PC-9 (cell line): ENCODE data around the gene C1QTNF1. TPM values are rescaled to one million over a fixed set of nuclear protein-coding genes. Genes with fewer than 3 reads are reported as not detected.

Experiments used
- BruUV-seq: library from RNA; stranded (reverse); fragments of 400-500 nt; replicated peaks from 2 replicates; lab custom pipeline; 2021; lab: Mats Ljungman, UMichigan
- CTCF ChIA-PET: fragments of 300-600 bp; sonication (Branson Sonifier 250); formaldehyde crosslinking; loops from one replicate; lab custom pipeline; 2022; ENCODE audit warnings: antibody characterized with exemption; lab: Charles Lee
- POLR2A ChIA-PET: fragments of 300-600 bp; sonication (Branson Sonifier 250); formaldehyde crosslinking; loops from one replicate; lab custom pipeline; 2022; ENCODE audit warnings: antibody characterized with exemption; ENCODE audit not compliant: unreplicated experiment; lab: Charles Lee
- DNase-seq, 2 experiments: peaks; one replicate each; pipeline versions ENCODE4 v3.0.0 to v3.0.0-alpha.2; 2015 to 2022; ENCODE audit warnings: mixed read lengths in 1 of 2
- H2AFZ ChIP-seq: fragments of 200-600 bp; sonication (generic); 2 replicates; pipeline ENCODE4 v1.8.1; 2017; ENCODE audit warnings: antibody characterized with exemption
- H3F3A ChIP-seq: fragments of 200-600 bp; sonication (generic); 2 replicates; pipeline ENCODE4 v1.8.1; 2017; ENCODE audit warnings: antibody characterized with exemption, mild to moderate bottlenecking, low read depth; ENCODE audit not compliant: insufficient read depth
- H3K27ac ChIP-seq: fragments of 200-600 bp; sonication (generic); 2 replicates; pipeline ENCODE4 v1.6.1; 2016; ENCODE audit warnings: mixed run types
- H3K27me3 ChIP-seq: fragments of 200-600 bp; sonication (generic); 2 replicates; pipeline ENCODE4 v1.6.1; 2016; ENCODE audit warnings: low read depth, mixed run types; ENCODE audit not compliant: insufficient read depth
- H3K36me3 ChIP-seq: fragments of 200-600 bp; sonication (generic); 2 replicates; pipeline ENCODE4 v1.6.1; 2016; ENCODE audit warnings: low read depth, mixed run types
- H3K4me1 ChIP-seq: fragments of 200-600 bp; sonication (generic); replicated peaks from 2 replicates; pipeline ENCODE4 v1.6.1; 2016; ENCODE audit warnings: mixed run types; ENCODE audit not compliant: insufficient read depth
- H3K4me2 ChIP-seq: fragments of 200-600 bp; sonication (generic); 2 replicates; pipeline ENCODE4 v1.6.1; 2017; ENCODE audit warnings: mixed run types
- H3K4me3 ChIP-seq: fragments of 200-600 bp; sonication (generic); 2 replicates; pipeline ENCODE4 v1.6.1; 2016; ENCODE audit warnings: mixed run types
- H3K79me2 ChIP-seq: fragments of 200-600 bp; sonication (generic); 2 replicates; pipeline ENCODE4 v1.6.1; 2017; ENCODE audit warnings: low read depth, mixed run types
- H3K9me2 ChIP-seq: fragments of 200-600 bp; sonication (generic); 2 replicates; pipeline ENCODE4 v1.8.1; 2017; ENCODE audit warnings: mild to moderate bottlenecking; ENCODE audit not compliant: insufficient read depth
- H3K9me3 ChIP-seq: fragments of 200-600 bp; sonication (generic); 2 replicates; pipeline ENCODE4 v1.8.1; 2016; ENCODE audit warnings: low read depth; ENCODE audit not compliant: insufficient read depth
- H4K20me1 ChIP-seq: fragments of 200-600 bp; sonication (generic); 2 replicates; pipeline ENCODE4 v1.8.1; 2017; ENCODE audit not compliant: insufficient read depth
- EZH2 ChIP-seq: fragments of 200-600 bp; sonication (generic); IDR thresholded peaks from 2 replicates; pipeline ENCODE4 v1.8.0; 2017; ENCODE audit warnings: antibody characterized with exemption, low read depth
- intact Hi-C: fragments of 100-400 bp; cut with micrococcal nuclease; formaldehyde crosslinking; loops from one replicate; pipeline ENCODE4 v1.10.0; 2022; ENCODE audit not compliant: unreplicated experiment
- total RNA-seq: library from RNA; stranded (reverse); gene quantifications from 2 replicates; pipeline ENCODE4 v1.2.3, GENCODE V29; 2021
- TF ChIP-seq, protein P1 (sequence below): fragments of 200-600 bp; sonication (generic); conservative IDR thresholded peaks from 2 replicates; pipeline ENCODE4 v1.6.1; 2017; ENCODE audit warnings: mixed run types, antibody characterized with exemption, mild to moderate bottlenecking, moderate library complexity

Gene C1QTNF1
- total RNA-seq, 1 experiment from 2014 or later = 3.4 TPM

DNA sequence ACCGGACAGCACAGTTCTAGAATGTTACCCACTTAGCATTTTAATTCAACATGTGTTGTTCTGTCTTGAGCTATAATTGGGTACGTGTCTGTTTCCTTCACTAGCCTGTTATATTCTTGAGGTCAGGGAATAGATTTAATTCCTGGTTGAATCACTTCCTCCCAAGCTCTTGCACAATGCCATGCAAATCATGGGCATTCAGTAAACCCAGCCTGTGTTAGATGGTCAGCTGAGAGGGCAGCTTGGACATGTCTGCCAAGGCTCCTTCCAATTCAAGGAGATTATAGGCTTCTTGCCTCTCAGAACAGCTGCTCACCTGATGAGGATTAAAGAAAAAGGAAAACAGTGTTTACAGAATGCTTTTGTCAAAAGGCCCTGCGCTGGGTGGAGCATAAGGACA is 12.6 kb downstream of the C1QTNF1 start:
- Histone ChIP-seq H3K4me1 (peaks cover 26% of the 10 kb centered on the region), H3K4me2 (peak overlapping the region; percentile 42), H2AFZ (no peak overlapping the region), H3K4me3 (no peak overlapping the region), H3K27ac (0 out of 2 replicates have a peak overlapping the region, but pooled peaks have one; percentile 32), H3K79me2 (no peaks in the 10 kb centered on the region), H3K9me2 (no peaks in the 10 kb centered on the region), H4K20me1 (no peaks in the 10 kb centered on the region), H3K27me3 (no peaks in the 10 kb centered on the region), H3K9me3 (no peaks in the 10 kb centered on the region), H3F3A (peaks cover 9% of the 10 kb centered on the region), H3K36me3 (no peaks in the 10 kb centered on the region)
- no TSS peak for BruUV-seq
- ChIA-PET CTCF (interaction anchor here (0.5 to 1.2 kb wide), 5 partner anchors 10 to 357 kb away, joined by 3 to 5 read pairs (median 4); no protein-coding TSS in a partner anchor), POLR2A (interaction anchor here (1.4 kb wide), 1 partner anchor 10 kb away, joined by 15 read pairs; no protein-coding TSS in a partner anchor)
- TF ChIP-seq, protein P1, sequence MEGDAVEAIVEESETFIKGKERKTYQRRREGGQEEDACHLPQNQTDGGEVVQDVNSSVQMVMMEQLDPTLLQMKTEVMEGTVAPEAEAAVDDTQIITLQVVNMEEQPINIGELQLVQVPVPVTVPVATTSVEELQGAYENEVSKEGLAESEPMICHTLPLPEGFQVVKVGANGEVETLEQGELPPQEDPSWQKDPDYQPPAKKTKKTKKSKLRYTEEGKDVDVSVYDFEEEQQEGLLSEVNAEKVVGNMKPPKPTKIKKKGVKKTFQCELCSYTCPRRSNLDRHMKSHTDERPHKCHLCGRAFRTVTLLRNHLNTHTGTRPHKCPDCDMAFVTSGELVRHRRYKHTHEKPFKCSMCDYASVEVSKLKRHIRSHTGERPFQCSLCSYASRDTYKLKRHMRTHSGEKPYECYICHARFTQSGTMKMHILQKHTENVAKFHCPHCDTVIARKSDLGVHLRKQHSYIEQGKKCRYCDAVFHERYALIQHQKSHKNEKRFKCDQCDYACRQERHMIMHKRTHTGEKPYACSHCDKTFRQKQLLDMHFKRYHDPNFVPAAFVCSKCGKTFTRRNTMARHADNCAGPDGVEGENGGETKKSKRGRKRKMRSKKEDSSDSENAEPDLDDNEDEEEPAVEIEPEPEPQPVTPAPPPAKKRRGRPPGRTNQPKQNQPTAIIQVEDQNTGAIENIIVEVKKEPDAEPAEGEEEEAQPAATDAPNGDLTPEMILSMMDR = no peak
- peak in 1 of 2 experiments; percentile 77 for DNase-seq
- intact Hi-C loops = no loop called here

GRCh38 chr17:79038545-79039135 is 14.7 kb downstream of the C1QTNF1 start:
- Histone ChIP-seq H3K9me2 (no peaks in the 10 kb centered on the region), H3K79me2 (no peaks in the 10 kb centered on the region), H3F3A (peaks cover 18% of the 10 kb centered on the region), H3K27me3 (no peaks in the 10 kb centered on the region), H3K4me3 (no peak overlapping the region), H3K9me3 (no peaks in the 10 kb centered on the region), H4K20me1 (no peaks in the 10 kb centered on the region), H2AFZ (no peak overlapping the region), H3K4me2 (no peak overlapping the region), H3K36me3 (no peaks in the 10 kb centered on the region), H3K4me1 (peaks cover 26% of the 10 kb centered on the region), H3K27ac (peak overlapping the region; percentile 34)
- no peak for TF ChIP-seq EZH2
- TF ChIP-seq, protein P1 = no peak
- BruUV-seq = no TSS peak
- ChIA-PET POLR2A (no interaction called here), CTCF (no interaction called here)
- DNase-seq = peak in 1 of 2 experiments; percentile 38
- intact Hi-C loops = no loop called here

DNA sequence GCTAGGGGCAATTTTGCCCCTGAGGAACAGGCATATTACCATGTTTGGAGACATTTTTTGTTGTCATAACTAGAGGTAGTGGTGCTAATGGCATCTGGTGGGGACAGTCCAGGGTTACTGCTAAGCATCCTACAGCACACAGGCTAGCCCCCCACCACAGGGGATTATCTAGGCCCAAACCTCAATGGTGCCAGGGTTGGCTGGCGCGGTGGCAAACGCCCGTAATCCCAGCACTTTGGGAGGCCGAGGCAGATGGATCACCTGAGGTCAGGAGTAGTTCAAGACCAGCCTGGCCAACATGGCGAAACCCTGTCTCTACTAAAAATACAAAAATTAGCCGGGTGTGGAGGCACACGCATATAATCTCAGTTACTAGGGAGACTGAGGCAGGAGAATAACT is 15.2 kb downstream of the C1QTNF1 start:
- no peak overlapping the region for H3K4me3 ChIP-seq
- H2AFZ ChIP-seq = no peak overlapping the region
- H3K27ac ChIP-seq = peak overlapping the region; percentile 34
- intact Hi-C loops = no loop called here
- POLR2A ChIA-PET = no interaction called here
- H3K27me3 ChIP-seq = no peaks in the 10 kb centered on the region
- CTCF ChIA-PET = no interaction called here
- no TSS peak for BruUV-seq
- no peaks in the 10 kb centered on the region for H3K36me3 ChIP-seq
- no peak overlapping the region for H3K4me2 ChIP-seq
- H3K9me2 ChIP-seq = no peaks in the 10 kb centered on the region
- no peaks in the 10 kb centered on the region for H3K79me2 ChIP-seq
- H3K9me3 ChIP-seq = no peaks in the 10 kb centered on the region
- peaks cover 18% of the 10 kb centered on the region for H3F3A ChIP-seq
- TF ChIP-seq EZH2 = no peak
- TF ChIP-seq, protein P1 = no peak
- H3K4me1 ChIP-seq = peaks cover 26% of the 10 kb centered on the region
- no peak for DNase-seq
- H4K20me1 ChIP-seq = no peaks in the 10 kb centered on the region
